ENCODE data around the gene ADAMTS3.

Gene ADAMTS3

GRCh38 chr4:72302981-72303704 lies 265.9 kb downstream of the ADAMTS3 start:
- peak; percentile 52 for DNase-seq (ENCODE audit: low read depth)
- H3K4me3 ChIP-seq (ENCODE audit: low read length): no peak overlapping the region
- TF ChIP-seq CTCF (IDR thresholded peaks at IDR 0.05; ENCODE audit: insufficient read depth, low read depth, low read length, missing control alignments): peak; percentile 69

- no peak for TF ChIP-seq CTCF (IDR thresholded peaks at IDR 0.05; ENCODE audit: insufficient read depth, low read depth, low read length, missing control alignments)
- DNase-seq (ENCODE audit: low read depth): no peak
- no peak overlapping the region for H3K4me3 ChIP-seq (ENCODE audit: low read length)
Measured at GRCh38 chr4:72301759-72302158, 267.3 kb downstream of the ADAMTS3 start.

GRCh38 chr4:72300126-72300525 lies 268.9 kb downstream of the ADAMTS3 start:
- no peak overlapping the region for H3K4me3 ChIP-seq (ENCODE audit: low read length)
- no peak for DNase-seq (ENCODE audit: low read depth)
- no peak for TF ChIP-seq CTCF (IDR thresholded peaks at IDR 0.05; ENCODE audit: insufficient read depth, low read depth, low read length, missing control alignments)

- peak; percentile 60 for DNase-seq (ENCODE audit: low read depth)
- no peak overlapping the region for H3K4me3 ChIP-seq (ENCODE audit: low read length)
- TF ChIP-seq CTCF (IDR thresholded peaks at IDR 0.05; ENCODE audit: insufficient read depth, low read depth, low read length, missing control alignments): peak; percentile 70
Measured at GRCh38 chr4:72295966-72296557, 273.0 kb downstream of the ADAMTS3 start.

- H3K4me3 ChIP-seq (ENCODE audit: low read length): no peak overlapping the region
- no peak for TF ChIP-seq CTCF (IDR thresholded peaks at IDR 0.05; ENCODE audit: insufficient read depth, low read depth, low read length, missing control alignments)
- DNase-seq (ENCODE audit: low read depth): no peak
Measured at GRCh38 chr4:72290737-72291136, 278.3 kb downstream of the ADAMTS3 start.

- no peak for TF ChIP-seq CTCF (IDR thresholded peaks at IDR 0.05; ENCODE audit: insufficient read depth, low read depth, low read length, missing control alignments)
- H3K4me3 ChIP-seq (ENCODE audit: low read length): no peak overlapping the region
- DNase-seq (ENCODE audit: low read depth): no peak
Measured at GRCh38 chr4:72286910-72287309, 282.1 kb downstream of the ADAMTS3 start.

- H3K4me3 ChIP-seq (ENCODE audit: low read length): no peak overlapping the region
- peak; percentile 48 for DNase-seq (ENCODE audit: low read depth)
- TF ChIP-seq CTCF (IDR thresholded peaks at IDR 0.05; ENCODE audit: insufficient read depth, low read depth, low read length, missing control alignments): peak; percentile 15
Measured at GRCh38 chr4:72286185-72286584, 282.8 kb downstream of the ADAMTS3 start.

Measured in epithelial cell of esophagus (primary cell).